GM12878 (cell line): ENCODE results near the gene RNF13. TPM values are rescaled to one million over a fixed set of nuclear protein-coding genes. Genes with fewer than 3 reads are reported as not detected.

ENCODE experiments used
- ATAC-seq: fragments of 200-7000 bp; cut with Tn5 transposase; 3 replicates; pipeline ENCODE4 v1.9.1; 2020; ENCODE audit warnings: mild to moderate bottlenecking, moderate library complexity
- BruUV-seq: library from RNA; stranded (reverse); fragments of 400-500 nt; replicated peaks from 2 replicates; lab custom pipeline; 2021; lab: Mats Ljungman, UMichigan
- CTCF ChIA-PET: fragments of 300-600 bp; sonication (Branson Sonifier 250); formaldehyde crosslinking; extraction: SDS; loops from one replicate; lab custom pipeline; 2021; ENCODE audit warnings: inconsistent platforms; lab: Yijun Ruan, JAX
- POLR2A ChIA-PET: fragments of 350-600 bp; formaldehyde crosslinking; extraction: SDS; loops from one replicate; lab custom pipeline; 2021; ENCODE audit warnings: inconsistent platforms; lab: Charles Lee
- RAD21 ChIA-PET: fragments of 300-600 bp; sonication (Branson Sonifier 250); formaldehyde crosslinking; loops from one replicate; lab custom pipeline; 2023; ENCODE audit warnings: antibody characterized with exemption; ENCODE audit not compliant: unreplicated experiment; lab: Charles Lee
- SMC1A ChIA-PET: fragments of 300-600 bp; sonication (Branson Sonifier 250); formaldehyde crosslinking; loops from one replicate; lab custom pipeline; 2023; ENCODE audit not compliant: unreplicated experiment, uncharacterized antibody; lab: Charles Lee
- DNase-seq: peaks from one replicate; pipeline ENCODE4 v3.0.0-alpha.2; 2011; ENCODE audit warnings: low read depth, low spot score
- FAIRE-seq: peaks from 3 replicates; lab custom pipeline; 2011; peaks lifted over from hg19 to GRCh38; lab: Jason Lieb, UNC
- H2AFZ ChIP-seq: 2 replicates; pipeline ENCODE4 v1.6.0; 2011; ENCODE audit warnings: low read depth, low read length, control low read depth; ENCODE audit not compliant: control insufficient read depth
- H3K27ac ChIP-seq: 2 replicates; pipeline ENCODE4 v1.5.1; 2011; ENCODE audit warnings: control low read depth; ENCODE audit not compliant: control insufficient read depth, insufficient read depth
- H3K27me3 ChIP-seq, 2 experiments: replicated peaks in 1 of 2; 2 replicates each; pipeline versions ENCODE4 v1.6.0 to v1.6.1; 2011; ENCODE audit warnings: low read length in 1 of 2; ENCODE audit not compliant: control insufficient read depth in 2 of 2, insufficient read depth in 2 of 2
- H3K36me3 ChIP-seq, 2 experiments: 2 replicates each; pipeline ENCODE4 v1.5.1; 2011; ENCODE audit warnings: low read length in 1 of 2; ENCODE audit not compliant: control insufficient read depth in 2 of 2, insufficient read depth in 2 of 2
- H3K4me1 ChIP-seq: 2 replicates; pipeline ENCODE4 v1.6.1; 2011; ENCODE audit warnings: mild to moderate bottlenecking, low read length, moderate library complexity, mixed read lengths; ENCODE audit not compliant: control insufficient read depth, insufficient read depth
- H3K4me2 ChIP-seq: 2 replicates; pipeline ENCODE4 v1.6.0; 2011; ENCODE audit warnings: control low read depth; ENCODE audit not compliant: control insufficient read depth, insufficient read depth
- H3K4me3 ChIP-seq: fragments of 200-600 bp; sonication (generic); 2 replicates; pipeline ENCODE4 v1.5.1; 2016
- H3K79me2 ChIP-seq: 2 replicates; pipeline ENCODE4 v1.6.0; 2011; ENCODE audit warnings: low read length; ENCODE audit not compliant: control insufficient read depth, insufficient read depth
- H3K9ac ChIP-seq: 2 replicates; pipeline ENCODE4 v1.8.0; 2011; ENCODE audit warnings: low read length, control low read depth, mixed read lengths; ENCODE audit not compliant: control insufficient read depth, insufficient read depth
- H3K9me3 ChIP-seq: replicated peaks from 3 replicates; pipeline ENCODE4 v1.5.1; 2011; ENCODE audit warnings: mild to moderate bottlenecking, low read length; ENCODE audit not compliant: control insufficient read depth, insufficient read depth
- H4K20me1 ChIP-seq: 2 replicates; pipeline ENCODE4 v1.6.0; 2011; ENCODE audit not compliant: control insufficient read depth, insufficient read depth
- E2F4 ChIP-seq: IDR thresholded peaks from 2 replicates; pipeline ENCODE4 v1.6.1; 2012; ENCODE audit warnings: low read depth, low read length, improper control_type of control experiment
- JUND ChIP-seq: IDR thresholded peaks from 2 replicates; pipeline ENCODE4 v1.6.1; 2012; ENCODE audit warnings: low read depth, mild to moderate bottlenecking, low read length, improper control_type of control experiment, moderate library complexity
- NKRF ChIP-seq: fragments of 450-650 bp; conservative IDR thresholded peaks from 2 replicates; pipeline ENCODE4 v1.6.1; 2017; ENCODE audit warnings: mild to moderate bottlenecking, moderate library complexity
- NR2C2 ChIP-seq: IDR thresholded peaks from 2 replicates; pipeline ENCODE4 v1.6.1; 2011; ENCODE audit warnings: borderline replicate concordance, low read depth; ENCODE audit not compliant: control insufficient read depth, insufficient read length
- RFX5 ChIP-seq: IDR thresholded peaks from 2 replicates; pipeline ENCODE4 v1.6.1; 2011; ENCODE audit warnings: low read depth, low read length, improper control_type of control experiment
- SMARCA5 ChIP-seq: fragments of 450-650 bp; IDR thresholded peaks from 2 replicates; pipeline ENCODE4 v1.6.1; 2017; ENCODE audit warnings: mild to moderate bottlenecking
- SREBF1 ChIP-seq: IDR thresholded peaks from 2 replicates; pipeline ENCODE4 v1.6.1; 2012; ENCODE audit warnings: mild to moderate bottlenecking, low read length
- ZNF24 ChIP-seq: fragments of 450-650 bp; IDR thresholded peaks from 2 replicates; pipeline ENCODE4 v1.6.1; 2017; ENCODE audit warnings: antibody characterized with exemption, mild to moderate bottlenecking
- WGBS: methylation state at CpG from one replicate; pipeline ENCODE4 v1.1.6; 2016; ENCODE audit warnings: low lambda C conversion rate; ENCODE audit not compliant: insufficient replicate concordance, insufficient coverage; ENCODE audit errors: missing lambda C conversion rate; 5-methylcytosine and 5-hydroxymethylcytosine counted together
- in situ Hi-C: fragments of 300-500 bp; cut with MboI; formaldehyde crosslinking; loops from 9 replicates; pipeline ENCODE4 v1.14.3; 2018; ENCODE audit warnings: mixed read lengths
- intact Hi-C: fragments of 100-400 bp; cut with micrococcal nuclease; formaldehyde crosslinking; loops from one replicate; pipeline ENCODE4 v1.14.2; 2022; ENCODE audit not compliant: unreplicated experiment
- polyA plus RNA-seq, 11 experiments: library from polyadenylated mRNA; depleted of rRNA in 4 of 11; unstranded in 6 of 11; stranded (reverse) in 5 of 11; fragments of >200 nt; fragmentation: Nextera tagmentation in 4 of 11; fragmentation: Illumina TruSeq in 1 of 11; extraction: Ambion mirVana in 4 of 11; extraction: Trizol in 1 of 11; gene quantifications; 1 replicate in 1 of 11; 2 replicates in 10 of 11; pipeline versions ENCODE4 v1.2.1 to v1.2.3, GENCODE V29; 2011 to 2016; ENCODE audit warnings: inconsistent platforms in 2 of 11, missing spikeins in 2 of 11, low read depth in 1 of 11
- total RNA-seq, 4 experiments: library from RNA; depleted of rRNA in 3 of 4; stranded (reverse); fragments of >200 nt in 3 of 4; fragmentation: Illumina TruSeq in 1 of 4; extraction: Trizol in 1 of 4; gene quantifications; 2 replicates each; pipeline versions ENCODE4 v1.2.1 to v1.2.3, GENCODE V29; 2013 to 2021
- TF ChIP-seq, protein P1 (sequence below): fragments of 450-650 bp; IDR thresholded peaks from 2 replicates; pipeline ENCODE4 v1.6.1; 2017; ENCODE audit warnings: mild to moderate bottlenecking, moderate library complexity
- TF ChIP-seq, protein P2 (sequence below): fragments of 450-650 bp; IDR thresholded peaks from 2 replicates; pipeline ENCODE4 v1.6.1; 2016; ENCODE audit warnings: mild to moderate bottlenecking
- TF ChIP-seq, protein P3 (sequence below): IDR thresholded peaks from 2 replicates; pipeline ENCODE4 v1.6.1; 2011; ENCODE audit warnings: borderline replicate concordance, low read depth, mild to moderate bottlenecking, moderate library complexity, mixed read lengths, low read length; ENCODE audit not compliant: insufficient read depth; ENCODE audit errors: extremely low read length

The RNF13 gene
- total and polyA plus RNA-seq, 10 of the 15 experiments (the other 5 are each of a cell fraction or from before 2014, with no cell fraction given): 18.9 to 73.4 (median 36.7) TPM

DNA sequence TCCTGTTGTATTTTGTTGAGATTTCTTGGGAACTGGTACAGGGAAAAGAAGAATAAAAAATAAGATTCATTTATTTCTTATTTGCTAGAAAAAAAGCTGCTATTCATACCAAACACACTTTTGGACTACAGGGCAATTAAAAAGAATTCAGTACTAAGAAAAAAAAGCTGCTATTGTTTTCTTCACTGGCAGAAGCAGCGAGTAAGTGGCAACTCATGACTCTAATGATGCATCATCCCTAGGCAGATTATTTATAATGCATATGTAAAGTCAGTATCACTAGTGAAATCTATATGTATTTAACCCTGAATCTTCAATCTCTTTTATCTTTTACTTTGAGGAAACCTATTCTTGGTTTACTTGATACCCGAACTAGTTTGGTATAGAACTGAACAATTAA lies 142.4 kb downstream of the RNF13 start (continued):
- TF ChIP-seq NKRF: no peak

- BruUV-seq: no TSS peak
- RAD21 ChIA-PET: interaction anchor here (1.2 to 1.4 kb wide), 3 partner anchors 9 to 78 kb away, joined by 3 to 7 read pairs (median 4); no protein-coding TSS in a partner anchor
- Histone ChIP-seq H3K9ac (no peak overlapping the region), H3K4me2 (no peak overlapping the region), H3K36me3 (no peaks in the 10 kb centered on the region), H4K20me1 (no peaks in the 10 kb centered on the region), H3K4me1 (no peaks in the 10 kb centered on the region), H3K27me3 (no peaks in the 10 kb centered on the region), H3K79me2 (no peaks in the 10 kb centered on the region), H2AFZ (no peak overlapping the region), H3K4me3 (no peak overlapping the region), H3K27ac (no peak overlapping the region), H3K9me3 (no peaks in the 10 kb centered on the region)
- intact Hi-C loops: no loop called here
- POLR2A ChIA-PET: interaction anchor here (0.9 kb wide), 1 partner anchor 158 kb away, joined by 3 read pairs; no protein-coding TSS in a partner anchor
- no peak for DNase-seq
- no peak for ATAC-seq
- WGBS: 97% methylated on average over 3 of the region's 3 CpGs
- SMC1A ChIA-PET: interaction anchor here (0.7 to 2.5 kb wide), 6 partner anchors 10 to 506 kb away, joined by 3 to 23 read pairs (median 8); no protein-coding TSS in a partner anchor
- in situ Hi-C loops: loop anchor here (25.0 kb wide), 1 partner anchor 555 kb away; no protein-coding TSS in a partner anchor
- no peak for FAIRE-seq
- CTCF ChIA-PET: interaction anchor here (0.6 to 6.6 kb wide), 11 partner anchors 9 to 273 kb away, joined by 3 to 42 read pairs (median 5); no protein-coding TSS in a partner anchor
- no peak for TF ChIP-seq RFX5
- TF ChIP-seq, protein P1, sequence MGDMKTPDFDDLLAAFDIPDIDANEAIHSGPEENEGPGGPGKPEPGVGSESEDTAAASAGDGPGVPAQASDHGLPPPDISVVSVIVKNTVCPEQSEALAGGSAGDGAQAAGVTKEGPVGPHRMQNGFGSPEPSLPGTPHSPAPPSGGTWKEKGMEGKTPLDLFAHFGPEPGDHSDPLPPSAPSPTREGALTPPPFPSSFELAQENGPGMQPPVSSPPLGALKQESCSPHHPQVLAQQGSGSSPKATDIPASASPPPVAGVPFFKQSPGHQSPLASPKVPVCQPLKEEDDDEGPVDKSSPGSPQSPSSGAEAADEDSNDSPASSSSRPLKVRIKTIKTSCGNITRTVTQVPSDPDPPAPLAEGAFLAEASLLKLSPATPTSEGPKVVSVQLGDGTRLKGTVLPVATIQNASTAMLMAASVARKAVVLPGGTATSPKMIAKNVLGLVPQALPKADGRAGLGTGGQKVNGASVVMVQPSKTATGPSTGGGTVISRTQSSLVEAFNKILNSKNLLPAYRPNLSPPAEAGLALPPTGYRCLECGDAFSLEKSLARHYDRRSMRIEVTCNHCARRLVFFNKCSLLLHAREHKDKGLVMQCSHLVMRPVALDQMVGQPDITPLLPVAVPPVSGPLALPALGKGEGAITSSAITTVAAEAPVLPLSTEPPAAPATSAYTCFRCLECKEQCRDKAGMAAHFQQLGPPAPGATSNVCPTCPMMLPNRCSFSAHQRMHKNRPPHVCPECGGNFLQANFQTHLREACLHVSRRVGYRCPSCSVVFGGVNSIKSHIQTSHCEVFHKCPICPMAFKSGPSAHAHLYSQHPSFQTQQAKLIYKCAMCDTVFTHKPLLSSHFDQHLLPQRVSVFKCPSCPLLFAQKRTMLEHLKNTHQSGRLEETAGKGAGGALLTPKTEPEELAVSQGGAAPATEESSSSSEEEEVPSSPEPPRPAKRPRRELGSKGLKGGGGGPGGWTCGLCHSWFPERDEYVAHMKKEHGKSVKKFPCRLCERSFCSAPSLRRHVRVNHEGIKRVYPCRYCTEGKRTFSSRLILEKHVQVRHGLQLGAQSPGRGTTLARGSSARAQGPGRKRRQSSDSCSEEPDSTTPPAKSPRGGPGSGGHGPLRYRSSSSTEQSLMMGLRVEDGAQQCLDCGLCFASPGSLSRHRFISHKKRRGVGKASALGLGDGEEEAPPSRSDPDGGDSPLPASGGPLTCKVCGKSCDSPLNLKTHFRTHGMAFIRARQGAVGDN: no peak
- TF ChIP-seq SREBF1: no peak
- no peak for TF ChIP-seq NR2C2
- TF ChIP-seq E2F4: no peak
- TF ChIP-seq, protein P2, sequence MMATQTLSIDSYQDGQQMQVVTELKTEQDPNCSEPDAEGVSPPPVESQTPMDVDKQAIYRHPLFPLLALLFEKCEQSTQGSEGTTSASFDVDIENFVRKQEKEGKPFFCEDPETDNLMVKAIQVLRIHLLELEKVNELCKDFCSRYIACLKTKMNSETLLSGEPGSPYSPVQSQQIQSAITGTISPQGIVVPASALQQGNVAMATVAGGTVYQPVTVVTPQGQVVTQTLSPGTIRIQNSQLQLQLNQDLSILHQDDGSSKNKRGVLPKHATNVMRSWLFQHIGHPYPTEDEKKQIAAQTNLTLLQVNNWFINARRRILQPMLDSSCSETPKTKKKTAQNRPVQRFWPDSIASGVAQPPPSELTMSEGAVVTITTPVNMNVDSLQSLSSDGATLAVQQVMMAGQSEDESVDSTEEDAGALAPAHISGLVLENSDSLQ: no peak
- no peak for TF ChIP-seq SMARCA5
- TF ChIP-seq JUND: no peak
- no peak for TF ChIP-seq ZNF24
- TF ChIP-seq, protein P3, sequence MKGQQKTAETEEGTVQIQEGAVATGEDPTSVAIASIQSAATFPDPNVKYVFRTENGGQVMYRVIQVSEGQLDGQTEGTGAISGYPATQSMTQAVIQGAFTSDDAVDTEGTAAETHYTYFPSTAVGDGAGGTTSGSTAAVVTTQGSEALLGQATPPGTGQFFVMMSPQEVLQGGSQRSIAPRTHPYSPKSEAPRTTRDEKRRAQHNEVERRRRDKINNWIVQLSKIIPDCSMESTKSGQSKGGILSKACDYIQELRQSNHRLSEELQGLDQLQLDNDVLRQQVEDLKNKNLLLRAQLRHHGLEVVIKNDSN: no peak
Observed at GRCh38 chr3:149957361-149958125, 144.5 kb downstream of the RNF13 start.
